Large intestine (tissue), 3 donors: Measurements from ENCODE around the gene GPRC5C. TPM values are rescaled to one million over a fixed set of nuclear protein-coding genes. Genes with fewer than 3 reads are reported as not detected.

Source experiments
- DNase-seq, 2 donors: peaks; one replicate each; pipeline versions ENCODE4 v3.0.0 to v3.0.0-alpha.2; 2013
- H3K27ac ChIP-seq: one replicate; pipeline ENCODE4 v1.5.1; 2013; ENCODE audit warnings: low read length
- H3K27me3 ChIP-seq: 2 replicates; pipeline ENCODE4 v1.6.1; 2013; ENCODE audit warnings: low read length; ENCODE audit not compliant: control insufficient read depth, insufficient read depth
- H3K36me3 ChIP-seq: 2 replicates; pipeline ENCODE4 v1.6.1; 2013; ENCODE audit warnings: low read length; ENCODE audit not compliant: control insufficient read depth, insufficient read depth
- H3K4me1 ChIP-seq: one replicate; pipeline ENCODE4 v1.6.1; 2013; ENCODE audit warnings: low read length; ENCODE audit not compliant: control insufficient read depth, insufficient read depth
- H3K4me3 ChIP-seq: one replicate; pipeline ENCODE4 v1.5.1; 2013; ENCODE audit warnings: low read length
- H3K9me3 ChIP-seq: one replicate; pipeline ENCODE4 v1.6.1; 2013; ENCODE audit warnings: mild to moderate bottlenecking, low read depth, low read length, moderate library complexity; ENCODE audit not compliant: control insufficient read depth
- WGBS: methylation state at CpG from one replicate; pipeline ENCODE4 v1.1.5; 2013; ENCODE audit warnings: low lambda C conversion rate; ENCODE audit not compliant: insufficient coverage; 5-methylcytosine and 5-hydroxymethylcytosine counted together
- polyA plus RNA-seq: library from polyadenylated mRNA; unstranded; fragments of 120-200 nt; gene quantifications from one replicate; pipeline ENCODE4 v1.2.1, GENCODE V29; 2013

Gene GPRC5C
- polyA plus RNA-seq, 1 donor: 38.8 TPM

- Histone ChIP-seq H3K9me3 (no peaks in the 10 kb centered on the region), H3K36me3 (peaks cover 7% of the 10 kb centered on the region), H3K27me3 (peaks cover 9% of the 10 kb centered on the region), H3K4me3 (no peak overlapping the region), H3K4me1 (peaks cover 19% of the 10 kb centered on the region), H3K27ac (no peak overlapping the region)
- WGBS: 100% methylated on average over 2 of the region's 3 CpGs
- no peak for DNase-seq
Observed at GRCh38 chr17:74450231-74450630, 18.3 kb downstream of the GPRC5C start.

GRCh38 chr17:74450925-74451403 is 19.1 kb downstream of the GPRC5C start:
- no peak overlapping the region for H3K27ac ChIP-seq
- H3K9me3 ChIP-seq: no peaks in the 10 kb centered on the region
- WGBS: no CpG with 5 or more reads among the region's 13 CpGs
- H3K4me3 ChIP-seq: no peak overlapping the region
- peaks cover 19% of the 10 kb centered on the region for H3K4me1 ChIP-seq
- peaks cover 7% of the 10 kb centered on the region for H3K36me3 ChIP-seq
- peaks cover 9% of the 10 kb centered on the region for H3K27me3 ChIP-seq
- no peak for DNase-seq

GRCh38 chr17:74451557-74451956 is 19.7 kb downstream of the GPRC5C start:
- 33% methylated on average over 2 of the region's 6 CpGs for WGBS
- H3K4me3 ChIP-seq: no peak overlapping the region
- no peaks in the 10 kb centered on the region for H3K9me3 ChIP-seq
- peaks cover 7% of the 10 kb centered on the region for H3K36me3 ChIP-seq
- H3K27me3 ChIP-seq: peaks cover 9% of the 10 kb centered on the region
- peaks cover 19% of the 10 kb centered on the region for H3K4me1 ChIP-seq
- H3K27ac ChIP-seq: no peak overlapping the region
- DNase-seq: no peak

- peaks cover 9% of the 10 kb centered on the region for H3K27me3 ChIP-seq
- peak in 1 of 2 donors; percentile 49 for DNase-seq
- H3K4me1 ChIP-seq: peaks cover 20% of the 10 kb centered on the region
- H3K27ac ChIP-seq: no peak overlapping the region
- WGBS: 25% methylated on average over 2 of the region's 16 CpGs
- H3K4me3 ChIP-seq: no peak overlapping the region
- H3K36me3 ChIP-seq: peaks cover 1% of the 10 kb centered on the region
- H3K9me3 ChIP-seq: no peaks in the 10 kb centered on the region
Observed at GRCh38 chr17:74452033-74452840, 20.3 kb downstream of the GPRC5C start.

GRCh38 chr17:74452841-74453661 is 21.2 kb downstream of the GPRC5C start:
- Histone ChIP-seq H3K36me3 (no peaks in the 10 kb centered on the region), H3K4me1 (peaks cover 23% of the 10 kb centered on the region), H3K9me3 (no peaks in the 10 kb centered on the region), H3K4me3 (peak overlapping the region; percentile 35), H3K27me3 (peaks cover 12% of the 10 kb centered on the region), H3K27ac (no peak overlapping the region)
- peak in 1 of 2 donors; percentile 5 for DNase-seq
- WGBS: no CpG with 5 or more reads among the region's 22 CpGs

GRCh38 chr17:74453665-74454196 is 21.8 kb downstream of the GPRC5C start:
- Histone ChIP-seq H3K9me3 (no peaks in the 10 kb centered on the region), H3K4me3 (peak overlapping the region; percentile 35), H3K36me3 (no peaks in the 10 kb centered on the region), H3K4me1 (peaks cover 23% of the 10 kb centered on the region), H3K27ac (no peak overlapping the region), H3K27me3 (peaks cover 12% of the 10 kb centered on the region)
- no peak for DNase-seq
- no CpG with 5 or more reads among the region's 43 CpGs for WGBS

GRCh38 chr17:74454197-74455024 is 22.5 kb downstream of the GPRC5C start:
- peaks cover 12% of the 10 kb centered on the region for H3K27me3 ChIP-seq
- H3K4me1 ChIP-seq: peaks cover 23% of the 10 kb centered on the region
- no CpG with 5 or more reads among the region's 40 CpGs for WGBS
- peak overlapping the region; percentile 26 for H3K4me3 ChIP-seq
- DNase-seq: peak; percentile 84 to 92
- H3K36me3 ChIP-seq: no peaks in the 10 kb centered on the region
- H3K9me3 ChIP-seq: no peaks in the 10 kb centered on the region
- peak overlapping the region; percentile 22 for H3K27ac ChIP-seq

GRCh38 chr17:74455025-74455545 is 23.2 kb downstream of the GPRC5C start:
- DNase-seq: no peak
- Histone ChIP-seq H3K36me3 (no peaks in the 10 kb centered on the region), H3K27me3 (peaks cover 12% of the 10 kb centered on the region), H3K4me1 (peaks cover 23% of the 10 kb centered on the region), H3K9me3 (no peaks in the 10 kb centered on the region), H3K27ac (no peak overlapping the region), H3K4me3 (no peak overlapping the region)
- no CpG with 5 or more reads among the region's 15 CpGs for WGBS

- peaks cover 12% of the 10 kb centered on the region for H3K27me3 ChIP-seq
- peaks cover 23% of the 10 kb centered on the region for H3K4me1 ChIP-seq
- no peak overlapping the region for H3K4me3 ChIP-seq
- no peak overlapping the region for H3K27ac ChIP-seq
- H3K9me3 ChIP-seq: no peaks in the 10 kb centered on the region
- 75% methylated on average over 1 of the region's 5 CpGs for WGBS
- no peak for DNase-seq
- H3K36me3 ChIP-seq: no peaks in the 10 kb centered on the region
Observed at GRCh38 chr17:74455821-74456220, 23.9 kb downstream of the GPRC5C start.
